Lower leg skin (tissue), 4 donors: ENCODE data around the gene LILRA6. TPM values are rescaled to one million over a fixed set of nuclear protein-coding genes. Genes with fewer than 3 reads are reported as not detected.

Source experiments
- DNase-seq, 2 donors: peaks; one replicate each; pipeline ENCODE4 v3.0.0-alpha.2; 2019; ENCODE audit warnings: low spot score in 2 of 2
- H3K4me3 ChIP-seq: fragments of 200-600 bp; sonication (generic); 2 replicates; pipeline ENCODE4 v1.5.1; 2017; ENCODE audit warnings: mild to moderate bottlenecking, low read depth; ENCODE audit not compliant: poor library complexity, severe bottlenecking
- CTCF ChIP-seq, 3 donors: fragments of 450-650 bp; IDR thresholded peaks; one replicate each; pipeline ENCODE4 v1.5.1; 2016; ENCODE audit warnings: antibody characterized with exemption in 3 of 3, mild to moderate bottlenecking in 3 of 3, moderate library complexity in 2 of 3
- POLR2A ChIP-seq, 2 donors: fragments of 450-650 bp; IDR thresholded peaks; one replicate each; pipeline ENCODE4 v1.6.1; 2016 to 2017; ENCODE audit warnings: antibody characterized with exemption in 2 of 2, mild to moderate bottlenecking in 1 of 2, moderate library complexity in 1 of 2
- WGBS, 2 donors: methylation state at CpG; one replicate each; pipeline ENCODE4 v1.1.5; 2018; 5-methylcytosine and 5-hydroxymethylcytosine counted together
- intact Hi-C: fragments of 100-400 bp; cut with DNase I; formaldehyde crosslinking; loops from one replicate; pipeline ENCODE4 v1.15.0; 2023; ENCODE audit warnings: low total_unique reads
- total RNA-seq, 4 donors: library from RNA; depleted of rRNA; stranded (reverse); fragments of >200 nt; gene quantifications; one replicate each; pipeline ENCODE4 v1.1.0, GENCODE V29; 2016

The LILRA6 gene
- total RNA-seq, 4 donors from 2014 or later, result 0.98 to 1.6 (median 1.5) TPM; not detected in 1

GRCh38 chr19:54211235-54211634 lies 31.4 kb downstream of the LILRA6 start:
- no peak overlapping the region for H3K4me3 ChIP-seq
- intact Hi-C loops, result no loop called here
- WGBS, 2 donors, result 77 to 79% methylated on average over 12 of the region's 12 CpGs
- no peak for DNase-seq
- TF ChIP-seq CTCF (IDR thresholded peaks at IDR 0.05) (no peak), POLR2A (IDR thresholded peaks at IDR 0.05) (no peak)

- peak; percentile 85 to 95 for DNase-seq
- intact Hi-C loops, result no loop called here
- WGBS, 2 donors, result 41 to 51% methylated on average over 10 of the region's 10 CpGs
- H3K4me3 ChIP-seq, result no peak overlapping the region
- no peak for TF ChIP-seq POLR2A (IDR thresholded peaks at IDR 0.05)
- no peak for TF ChIP-seq CTCF (IDR thresholded peaks at IDR 0.05)
Measured at GRCh38 chr19:54209811-54210494, 32.6 kb downstream of the LILRA6 start.

- 62 to 71% methylated on average over 15 to 19 of the region's 24 CpGs for whole genome bisulfite sequencing, 2 donors
- TF ChIP-seq CTCF (IDR thresholded peaks at IDR 0.05), result no peak
- no peak for TF ChIP-seq POLR2A (IDR thresholded peaks at IDR 0.05)
- no peak for DNase-seq
- H3K4me3 ChIP-seq, result no peak overlapping the region
- intact Hi-C loops, result no loop called here
Measured at GRCh38 chr19:54209058-54209810, 33.4 kb downstream of the LILRA6 start.

GRCh38 chr19:54208784-54209057 lies 33.9 kb downstream of the LILRA6 start:
- 70 to 72% methylated on average over 8 of the region's 8 CpGs for WGBS, 2 donors
- no peak for DNase-seq
- no peak overlapping the region for H3K4me3 ChIP-seq
- intact Hi-C loops, result no loop called here
- TF ChIP-seq POLR2A (IDR thresholded peaks at IDR 0.05) (no peak), CTCF (IDR thresholded peaks at IDR 0.05) (no peak)

- no peak overlapping the region for H3K4me3 ChIP-seq
- WGBS, 2 donors, result 70 to 71% methylated on average over 18 of the region's 18 CpGs
- TF ChIP-seq CTCF (IDR thresholded peaks at IDR 0.05), result no peak
- TF ChIP-seq POLR2A (IDR thresholded peaks at IDR 0.05), result no peak
- DNase-seq, result peak; percentile 79 to 90
- intact Hi-C loops, result no loop called here
Measured at GRCh38 chr19:54207983-54208783, 34.4 kb downstream of the LILRA6 start.
